Brain microvascular endothelial cell (primary cell): ENCODE data around the gene CRB2.

Experiments
- DNase-seq: peaks from one replicate; pipeline ENCODE4 v3.0.0-alpha.2; 2020
- H3K27ac ChIP-seq: fragments of 250-450 bp; sonication (Bioruptor Pico); 2 replicates; pipeline ENCODE4 v1.5.1; 2020; ENCODE audit warnings: mild to moderate bottlenecking, moderate library complexity
- H3K27me3 ChIP-seq: fragments of 250-450 bp; sonication (Bioruptor Pico); replicated peaks from 2 replicates; pipeline ENCODE4 v1.5.1; 2020; ENCODE audit warnings: mild to moderate bottlenecking
- H3K36me3 ChIP-seq: fragments of 250-450 bp; sonication (Bioruptor Pico); replicated peaks from 2 replicates; pipeline ENCODE4 v1.5.1; 2020; ENCODE audit warnings: mild to moderate bottlenecking
- H3K4me3 ChIP-seq: 2 replicates; pipeline ENCODE4 v1.5.1; 2011; ENCODE audit warnings: low read depth, mild to moderate bottlenecking, control low read depth, low read length, moderate library complexity
- CTCF ChIP-seq: IDR thresholded peaks from 2 replicates; pipeline ENCODE4 v1.5.1; 2011; ENCODE audit warnings: low read depth, mild to moderate bottlenecking, moderate library complexity, low read length, control low read depth, inconsistent platforms; ENCODE audit errors: missing control alignments
- in situ Hi-C: cut with HindIII; loops from 2 replicates; pipeline ENCODE4 v1.10.0; 2017; ENCODE audit warnings: low sequenced_read_pairs, low pct_ligation_motif_present

The CRB2 gene

GRCh38 chr9:123378956-123379660 lies 23.1 kb downstream of the CRB2 start:
- in situ Hi-C loops: no loop called here
- no peak overlapping the region for H3K4me3 ChIP-seq

GRCh38 chr9:123380852-123381705 lies 25.1 kb downstream of the CRB2 start:
- TF ChIP-seq CTCF: no peak
- Histone ChIP-seq H3K27ac (no peak overlapping the region), H3K36me3 (no peaks in the 10 kb centered on the region), H3K27me3 (peaks cover 2% of the 10 kb centered on the region), H3K4me3 (no peak overlapping the region)
- no peak for DNase-seq
- in situ Hi-C loops: no loop called here

More at GRCh38 chr9:123378956-123379660, 23.1 kb downstream of the CRB2 start:
- H3K36me3 ChIP-seq: no peaks in the 10 kb centered on the region
- TF ChIP-seq CTCF: no peak
- DNase-seq: no peak
- no peak overlapping the region for H3K27ac ChIP-seq
- peaks cover 19% of the 10 kb centered on the region for H3K27me3 ChIP-seq

GRCh38 chr9:123382653-123383511 lies 26.9 kb downstream of the CRB2 start:
- TF ChIP-seq CTCF: no peak
- H3K27ac ChIP-seq: no peak overlapping the region
- H3K4me3 ChIP-seq: no peak overlapping the region
- H3K36me3 ChIP-seq: no peaks in the 10 kb centered on the region
- in situ Hi-C loops: no loop called here
- no peaks in the 10 kb centered on the region for H3K27me3 ChIP-seq
- DNase-seq: no peak

GRCh38 chr9:123383512-123384170 lies 27.6 kb downstream of the CRB2 start:
- DNase-seq: no peak
- Histone ChIP-seq H3K27ac (no peak overlapping the region), H3K4me3 (no peak overlapping the region), H3K36me3 (no peaks in the 10 kb centered on the region), H3K27me3 (no peaks in the 10 kb centered on the region)
- TF ChIP-seq CTCF: no peak
- in situ Hi-C loops: no loop called here

- H3K27ac ChIP-seq: no peak overlapping the region
- no peak for DNase-seq
- in situ Hi-C loops: no loop called here
Observed at GRCh38 chr9:123387686-123388085, 31.7 kb downstream of the CRB2 start.

More at GRCh38 chr9:123387686-123388085, 31.7 kb downstream of the CRB2 start:
- no peak for TF ChIP-seq CTCF
- H3K4me3 ChIP-seq: no peak overlapping the region
- no peaks in the 10 kb centered on the region for H3K27me3 ChIP-seq
- H3K36me3 ChIP-seq: no peaks in the 10 kb centered on the region
